22Rv1 (cell line): Measurements from ENCODE around the gene SLITRK1.

ENCODE experiments used
- H3K27ac ChIP-seq: fragments of 450-650 bp; 2 replicates; pipeline ENCODE4 v1.5.1; 2017
- ZFX ChIP-seq: fragments of 450-650 bp; IDR thresholded peaks from 2 replicates; pipeline ENCODE4 v1.6.1; 2017; ENCODE audit warnings: antibody characterized with exemption, borderline replicate concordance
- TF ChIP-seq, protein P1 (sequence below): fragments of 450-650 bp; IDR thresholded peaks from 2 replicates; pipeline ENCODE4 v1.5.1; 2017; ENCODE audit warnings: mild to moderate bottlenecking

The SLITRK1 gene

DNA sequence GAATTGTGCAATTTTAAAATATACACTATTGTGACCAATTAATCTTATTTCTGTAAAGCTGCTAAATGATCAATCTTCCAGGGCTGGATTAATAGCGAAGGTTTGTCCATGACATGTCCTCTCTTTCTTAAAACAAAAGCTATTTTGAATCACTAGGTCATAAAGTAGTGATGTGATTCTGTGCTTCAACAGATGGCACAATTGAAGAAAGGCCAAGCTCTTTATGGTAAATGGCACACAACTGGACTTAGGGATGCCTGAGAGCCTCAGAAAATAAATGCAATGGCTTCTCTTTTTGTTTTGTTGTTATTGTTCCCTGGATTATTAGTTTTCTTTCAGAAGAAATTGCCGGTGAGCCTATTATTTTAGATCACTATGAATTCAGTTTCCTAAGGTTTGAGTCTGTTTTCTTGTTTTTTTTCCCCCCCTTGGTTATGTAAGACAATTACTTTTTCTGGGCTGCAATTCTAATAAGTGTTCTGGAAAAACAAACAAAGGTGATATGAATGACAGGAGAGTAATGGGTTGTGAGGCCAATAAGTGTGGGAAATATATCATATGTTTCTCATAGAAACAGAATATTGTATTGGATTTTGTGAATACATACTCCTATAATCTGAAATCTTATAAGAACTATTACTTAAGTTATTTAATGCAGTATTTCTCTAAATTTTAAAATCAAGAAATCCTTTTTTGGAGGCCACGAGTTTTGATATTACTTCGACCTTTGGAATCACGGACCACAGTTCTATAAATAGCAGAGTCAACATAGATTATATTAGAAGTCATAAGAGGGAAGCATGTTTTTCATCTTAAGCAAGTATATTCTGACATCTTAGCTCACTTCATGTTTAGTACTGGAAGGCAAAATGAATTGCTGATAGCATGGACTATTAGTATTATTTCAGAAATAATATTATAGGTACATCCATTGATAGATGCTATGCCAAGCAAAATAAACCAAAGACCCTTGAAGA lies 16.8 kb downstream of the SLITRK1 start:
- no peak for TF ChIP-seq ZFX
- TF ChIP-seq, protein P1, sequence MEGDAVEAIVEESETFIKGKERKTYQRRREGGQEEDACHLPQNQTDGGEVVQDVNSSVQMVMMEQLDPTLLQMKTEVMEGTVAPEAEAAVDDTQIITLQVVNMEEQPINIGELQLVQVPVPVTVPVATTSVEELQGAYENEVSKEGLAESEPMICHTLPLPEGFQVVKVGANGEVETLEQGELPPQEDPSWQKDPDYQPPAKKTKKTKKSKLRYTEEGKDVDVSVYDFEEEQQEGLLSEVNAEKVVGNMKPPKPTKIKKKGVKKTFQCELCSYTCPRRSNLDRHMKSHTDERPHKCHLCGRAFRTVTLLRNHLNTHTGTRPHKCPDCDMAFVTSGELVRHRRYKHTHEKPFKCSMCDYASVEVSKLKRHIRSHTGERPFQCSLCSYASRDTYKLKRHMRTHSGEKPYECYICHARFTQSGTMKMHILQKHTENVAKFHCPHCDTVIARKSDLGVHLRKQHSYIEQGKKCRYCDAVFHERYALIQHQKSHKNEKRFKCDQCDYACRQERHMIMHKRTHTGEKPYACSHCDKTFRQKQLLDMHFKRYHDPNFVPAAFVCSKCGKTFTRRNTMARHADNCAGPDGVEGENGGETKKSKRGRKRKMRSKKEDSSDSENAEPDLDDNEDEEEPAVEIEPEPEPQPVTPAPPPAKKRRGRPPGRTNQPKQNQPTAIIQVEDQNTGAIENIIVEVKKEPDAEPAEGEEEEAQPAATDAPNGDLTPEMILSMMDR, result no peak
- peak overlapping the region; percentile 41 for H3K27ac ChIP-seq

DNA sequence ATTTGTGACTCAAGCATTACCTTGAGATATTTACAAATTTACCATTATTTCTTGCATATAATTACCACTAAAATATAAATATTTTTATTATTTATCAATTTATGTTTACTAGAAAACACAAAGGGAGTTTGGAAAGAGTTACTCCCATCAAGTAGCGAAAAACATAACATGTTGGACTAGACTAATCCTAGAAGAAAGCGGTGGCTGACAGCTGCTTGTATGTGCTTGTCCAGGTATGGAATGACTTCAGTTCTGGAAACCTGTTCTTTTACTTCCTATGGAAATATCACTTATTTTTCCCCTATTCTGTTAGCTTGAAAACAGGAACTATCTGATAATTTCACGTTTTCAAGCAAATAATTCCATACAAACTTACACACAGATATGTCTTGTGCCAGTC lies 28.5 kb downstream of the SLITRK1 start:
- TF ChIP-seq ZFX, result no peak
- TF ChIP-seq, protein P1, result no peak

DNA sequence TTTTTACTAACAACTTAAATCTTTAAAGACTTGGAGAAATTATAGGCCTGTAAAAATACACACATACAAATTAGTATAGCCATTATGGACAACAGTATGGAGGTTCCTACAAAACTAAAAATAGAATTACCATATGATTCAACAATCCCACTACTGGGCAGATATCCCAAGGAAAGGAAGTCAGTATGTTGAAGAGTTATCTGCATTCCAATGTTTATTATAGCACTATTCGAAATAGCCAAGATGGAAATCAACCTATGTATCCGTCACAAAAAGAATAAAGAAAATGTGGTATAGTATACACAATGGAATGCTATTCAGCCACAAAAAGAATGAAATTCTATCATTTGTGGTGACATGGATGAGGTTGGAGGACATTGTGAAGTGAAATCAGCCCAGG lies 37.2 kb downstream of the SLITRK1 start:
- TF ChIP-seq, protein P1, result no peak
- TF ChIP-seq ZFX, result no peak
- no peak overlapping the region for H3K27ac ChIP-seq

More for the DNA sequence above, 28.5 kb downstream of the SLITRK1 start:
- no peak overlapping the region for H3K27ac ChIP-seq

DNA sequence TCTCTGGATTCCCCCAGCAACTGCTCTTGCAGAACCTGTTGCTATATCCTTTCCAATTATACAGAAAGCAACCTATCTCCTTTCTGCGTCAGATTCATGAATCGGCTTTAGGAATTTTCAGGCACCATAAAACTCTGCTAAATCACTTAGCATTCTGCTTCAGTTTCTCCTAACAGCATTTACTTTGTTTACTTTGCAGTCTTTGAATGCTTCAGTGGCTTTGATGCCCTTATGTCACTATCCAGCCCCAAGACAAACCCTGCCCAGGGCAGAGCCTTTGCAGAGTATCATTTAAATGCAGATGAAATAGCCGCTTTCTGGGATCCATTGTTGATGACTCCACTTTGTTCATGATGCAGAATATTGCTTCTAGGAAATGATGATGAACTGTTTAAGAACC lies 43.1 kb downstream of the SLITRK1 start:
- H3K27ac ChIP-seq, result no peak overlapping the region
- TF ChIP-seq ZFX, result no peak
- TF ChIP-seq, protein P1, result no peak

DNA sequence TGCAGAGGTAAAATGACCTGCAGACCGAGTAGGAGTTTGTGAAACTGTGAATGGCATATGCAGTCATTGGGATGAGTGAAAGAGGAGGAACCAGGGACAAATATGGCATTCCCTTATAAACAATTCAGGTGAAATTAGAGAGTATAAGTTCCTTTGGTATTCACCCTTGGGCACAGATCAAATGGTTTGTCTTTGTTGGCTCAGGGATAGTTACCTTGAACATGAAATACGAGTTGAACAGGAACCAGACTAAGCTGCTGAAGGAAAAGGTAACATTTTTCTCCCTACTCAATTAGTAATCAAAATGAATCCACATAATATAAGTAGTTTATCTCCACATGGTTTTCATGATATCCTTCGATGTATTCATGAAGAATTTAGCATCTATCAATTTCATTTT lies 50.5 kb downstream of the SLITRK1 start:
- no peak overlapping the region for H3K27ac ChIP-seq

DNA sequence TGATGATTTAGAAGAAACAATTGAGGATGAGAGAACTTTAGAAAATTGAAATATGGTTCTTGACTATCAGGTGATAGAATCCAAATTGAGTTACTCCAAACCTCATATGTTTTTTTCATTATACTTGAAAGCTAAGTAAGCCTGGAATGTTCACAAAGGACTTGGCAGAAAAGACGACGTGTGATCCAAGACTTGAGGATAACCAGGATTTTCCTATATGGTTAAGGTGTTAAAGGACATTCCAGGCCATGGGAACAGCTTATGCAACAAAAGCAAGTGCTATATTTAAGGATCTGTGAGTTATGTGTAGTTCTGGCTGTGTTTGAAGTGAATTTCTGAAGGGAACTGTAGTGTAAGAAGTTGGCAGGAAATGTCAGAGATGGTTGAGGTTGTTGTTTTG lies 52.5 kb downstream of the SLITRK1 start:
- TF ChIP-seq, protein P1, result no peak
- no peak for TF ChIP-seq ZFX
- no peak overlapping the region for H3K27ac ChIP-seq

More for the DNA sequence above, 50.5 kb downstream of the SLITRK1 start:
- no peak for TF ChIP-seq ZFX
- TF ChIP-seq, protein P1, result no peak

DNA sequence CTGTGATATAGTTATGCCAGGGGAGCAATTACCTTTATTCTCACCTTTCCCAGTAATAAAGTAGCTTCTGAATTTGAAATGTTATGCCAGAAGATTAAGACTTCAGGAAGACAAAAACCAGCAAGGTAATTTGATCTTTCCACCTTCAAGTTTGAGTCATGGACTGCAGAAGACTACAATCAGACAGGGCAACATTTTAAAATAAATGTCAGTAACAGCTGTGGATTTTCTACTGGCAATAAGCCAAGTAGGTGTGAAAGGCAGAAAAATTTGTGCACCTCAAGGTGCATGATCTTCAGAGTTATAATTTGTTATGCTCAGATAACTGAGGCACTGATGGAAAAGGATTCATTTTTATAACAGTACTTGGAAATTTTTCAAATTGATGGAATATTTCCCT lies 54.9 kb downstream of the SLITRK1 start:
- H3K27ac ChIP-seq, result no peak overlapping the region
- no peak for TF ChIP-seq ZFX
- TF ChIP-seq, protein P1, result no peak
